Activated T-helper 1 cell treated with anti-CD3 and anti-CD28 coated beads, Interleukin-2, amount 50 U/mL, for 16 hours (primary cell): Measurements from ENCODE around the gene OR10V1.
A peak's percentile ranks its signal among the peaks of the same experiment; 100 is the strongest.

Source experiments
- DNase-seq, 2 donors: peaks; one replicate each; pipeline ENCODE4 v3.0.0-alpha.2; 2020; ENCODE audit warnings: low read depth in 1 of 2, low spot score in 1 of 2

Gene OR10V1

DNA sequence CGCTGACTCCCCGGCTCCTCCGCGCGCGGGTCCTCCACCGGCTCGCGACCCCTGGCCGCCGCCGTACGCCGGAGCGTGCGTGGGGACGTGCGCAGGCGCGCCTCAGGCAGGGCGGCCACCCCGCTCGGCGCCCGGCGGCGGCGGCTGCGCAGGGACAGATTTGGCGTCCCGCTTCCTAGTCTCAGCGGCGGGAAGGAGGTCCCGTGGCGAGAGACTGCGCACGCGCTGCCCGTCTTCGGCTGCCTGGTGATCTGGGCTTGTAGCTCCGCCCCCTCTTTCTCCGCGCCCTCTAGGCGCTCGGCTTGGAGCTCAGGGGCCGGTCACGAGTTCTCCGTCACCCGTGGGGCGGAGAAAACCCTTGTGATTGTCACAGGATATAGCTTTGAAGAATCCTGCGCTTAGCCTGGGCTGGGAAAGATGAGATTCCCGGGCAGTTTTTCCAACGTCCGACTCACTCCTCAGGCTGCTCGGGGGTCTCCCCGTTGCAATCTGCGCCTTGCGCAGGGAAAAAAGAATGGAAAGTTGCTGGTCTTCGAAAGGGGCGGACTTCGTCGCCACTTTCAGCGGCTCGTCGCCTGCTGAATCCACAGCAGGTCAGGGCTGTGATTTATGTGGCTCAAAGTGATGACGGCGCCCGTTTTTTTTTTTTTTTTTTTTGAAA lies 44.6 kb downstream of the OR10V1 start, which contains the start of gene PATL1:
Gene PATL1 (minus strand): TSS at position 88 of the 661 bp plus-strand sequence. CDS start 142 bp downstream, outside the sequence.
- peak; percentile 98 to 99 for DNase-seq

DNA sequence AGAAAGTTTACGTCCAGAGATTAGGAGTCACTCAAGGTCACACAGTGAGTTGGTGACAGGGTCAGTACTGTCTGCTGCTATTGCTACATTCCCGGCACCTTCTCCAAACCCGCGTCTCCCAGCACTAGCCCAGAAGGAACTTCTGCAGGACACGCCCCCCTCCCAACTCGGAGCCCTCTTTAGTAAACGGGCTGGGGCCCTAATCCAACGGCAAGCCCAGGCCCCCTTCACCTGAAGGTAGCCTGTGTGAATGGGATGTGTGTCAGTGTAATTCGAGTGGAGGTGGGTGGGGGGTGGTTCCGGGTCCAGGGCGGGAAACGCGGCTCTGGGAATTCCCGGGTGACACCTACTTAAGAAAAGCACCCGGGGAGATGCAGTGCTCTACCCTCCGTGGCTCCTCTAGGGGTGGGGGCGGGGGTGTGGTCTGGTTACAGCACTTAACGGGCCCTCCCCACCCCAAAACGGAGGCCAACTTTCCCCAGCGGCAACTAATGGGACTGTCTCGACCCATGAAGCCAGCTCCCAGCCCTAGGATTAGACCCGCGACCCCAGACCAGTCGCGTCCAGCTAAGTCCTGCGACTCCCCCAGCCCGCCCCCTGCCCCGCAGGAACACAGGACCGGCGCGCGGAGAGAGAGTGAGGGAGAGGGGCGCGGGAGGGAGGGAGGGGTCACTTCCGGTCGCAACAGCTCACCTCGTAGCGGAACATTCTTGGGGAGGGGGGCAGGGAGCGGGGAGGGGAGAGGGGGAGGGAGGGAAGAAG lies 45.3 kb downstream of the OR10V1 start:
- peak; percentile 13 to 55 for DNase-seq

DNA sequence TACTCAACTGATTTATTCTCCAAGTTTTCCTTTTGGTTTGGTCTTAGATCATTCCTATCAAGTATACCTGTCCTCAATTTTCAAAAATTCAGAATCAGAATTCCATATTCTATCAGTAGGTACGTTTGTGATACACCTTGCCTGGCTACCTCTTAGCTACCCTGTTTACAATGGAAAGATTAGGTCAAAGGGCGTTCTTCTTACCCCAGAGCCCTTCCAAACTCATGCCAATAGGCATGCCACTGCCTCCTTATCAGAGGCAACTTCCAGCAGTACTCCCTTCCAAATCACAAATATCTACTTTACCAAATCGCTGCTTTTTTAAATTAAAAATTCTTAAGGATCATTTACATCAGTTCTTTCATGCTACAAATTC lies 45.8 kb downstream of the OR10V1 start:
- no peak for DNase-seq

DNA sequence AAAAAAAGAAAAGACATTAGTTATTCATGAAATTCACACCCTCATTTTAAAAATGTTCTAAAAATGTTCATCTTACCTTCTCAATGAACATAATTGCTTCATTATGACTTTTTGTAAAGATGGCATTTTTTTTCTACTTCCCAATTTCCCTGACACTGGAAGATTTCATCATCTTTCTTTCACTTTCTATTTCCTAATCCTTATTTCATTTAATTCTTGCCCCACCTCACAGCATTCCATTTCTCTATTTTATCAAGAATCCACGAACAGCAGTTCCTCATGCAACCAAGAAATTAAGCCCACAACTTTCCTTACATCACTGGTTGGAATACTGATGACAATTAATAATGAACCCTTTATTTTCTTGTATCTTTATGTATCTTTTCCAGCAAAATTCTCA lies 46.7 kb downstream of the OR10V1 start:
- no peak for DNase-seq
